PC-9 (cell line): ENCODE data around the gene LIPH. TPM values are rescaled to one million over a fixed set of nuclear protein-coding genes. Genes with fewer than 3 reads are reported as not detected.

Experiments
- BruUV-seq: library from RNA; stranded (reverse); fragments of 400-500 nt; replicated peaks from 2 replicates; lab custom pipeline; 2021; lab: Mats Ljungman, UMichigan
- CTCF ChIA-PET: fragments of 300-600 bp; sonication (Branson Sonifier 250); formaldehyde crosslinking; loops from one replicate; lab custom pipeline; 2022; ENCODE audit warnings: antibody characterized with exemption; lab: Charles Lee
- POLR2A ChIA-PET: fragments of 300-600 bp; sonication (Branson Sonifier 250); formaldehyde crosslinking; loops from one replicate; lab custom pipeline; 2022; ENCODE audit warnings: antibody characterized with exemption; ENCODE audit not compliant: unreplicated experiment; lab: Charles Lee
- DNase-seq, 2 experiments: peaks; one replicate each; pipeline versions ENCODE4 v3.0.0 to v3.0.0-alpha.2; 2015 to 2022; ENCODE audit warnings: mixed read lengths in 1 of 2
- H2AFZ ChIP-seq: fragments of 200-600 bp; sonication (generic); 2 replicates; pipeline ENCODE4 v1.8.1; 2017; ENCODE audit warnings: antibody characterized with exemption
- H3F3A ChIP-seq: fragments of 200-600 bp; sonication (generic); 2 replicates; pipeline ENCODE4 v1.8.1; 2017; ENCODE audit warnings: antibody characterized with exemption, mild to moderate bottlenecking, low read depth; ENCODE audit not compliant: insufficient read depth
- H3K27ac ChIP-seq: fragments of 200-600 bp; sonication (generic); 2 replicates; pipeline ENCODE4 v1.6.1; 2016; ENCODE audit warnings: mixed run types
- H3K27me3 ChIP-seq: fragments of 200-600 bp; sonication (generic); 2 replicates; pipeline ENCODE4 v1.6.1; 2016; ENCODE audit warnings: low read depth, mixed run types; ENCODE audit not compliant: insufficient read depth
- H3K36me3 ChIP-seq: fragments of 200-600 bp; sonication (generic); 2 replicates; pipeline ENCODE4 v1.6.1; 2016; ENCODE audit warnings: low read depth, mixed run types
- H3K4me1 ChIP-seq: fragments of 200-600 bp; sonication (generic); replicated peaks from 2 replicates; pipeline ENCODE4 v1.6.1; 2016; ENCODE audit warnings: mixed run types; ENCODE audit not compliant: insufficient read depth
- H3K4me2 ChIP-seq: fragments of 200-600 bp; sonication (generic); 2 replicates; pipeline ENCODE4 v1.6.1; 2017; ENCODE audit warnings: mixed run types
- H3K4me3 ChIP-seq: fragments of 200-600 bp; sonication (generic); 2 replicates; pipeline ENCODE4 v1.6.1; 2016; ENCODE audit warnings: mixed run types
- H3K79me2 ChIP-seq: fragments of 200-600 bp; sonication (generic); 2 replicates; pipeline ENCODE4 v1.6.1; 2017; ENCODE audit warnings: low read depth, mixed run types
- H3K9me2 ChIP-seq: fragments of 200-600 bp; sonication (generic); 2 replicates; pipeline ENCODE4 v1.8.1; 2017; ENCODE audit warnings: mild to moderate bottlenecking; ENCODE audit not compliant: insufficient read depth
- H3K9me3 ChIP-seq: fragments of 200-600 bp; sonication (generic); 2 replicates; pipeline ENCODE4 v1.8.1; 2016; ENCODE audit warnings: low read depth; ENCODE audit not compliant: insufficient read depth
- H4K20me1 ChIP-seq: fragments of 200-600 bp; sonication (generic); 2 replicates; pipeline ENCODE4 v1.8.1; 2017; ENCODE audit not compliant: insufficient read depth
- CTCF ChIP-seq: fragments of 200-600 bp; sonication (generic); conservative IDR thresholded peaks from 2 replicates; pipeline ENCODE4 v1.6.1; 2017; ENCODE audit warnings: mixed run types, antibody characterized with exemption, mild to moderate bottlenecking, moderate library complexity
- EZH2 ChIP-seq: fragments of 200-600 bp; sonication (generic); IDR thresholded peaks from 2 replicates; pipeline ENCODE4 v1.8.0; 2017; ENCODE audit warnings: antibody characterized with exemption, low read depth
- intact Hi-C: fragments of 100-400 bp; cut with micrococcal nuclease; formaldehyde crosslinking; loops from one replicate; pipeline ENCODE4 v1.10.0; 2022; ENCODE audit not compliant: unreplicated experiment
- total RNA-seq: library from RNA; stranded (reverse); gene quantifications from 2 replicates; pipeline ENCODE4 v1.2.3, GENCODE V29; 2021

Gene LIPH
- total RNA-seq, 1 experiment from 2014 or later: 44.7 TPM

DNA sequence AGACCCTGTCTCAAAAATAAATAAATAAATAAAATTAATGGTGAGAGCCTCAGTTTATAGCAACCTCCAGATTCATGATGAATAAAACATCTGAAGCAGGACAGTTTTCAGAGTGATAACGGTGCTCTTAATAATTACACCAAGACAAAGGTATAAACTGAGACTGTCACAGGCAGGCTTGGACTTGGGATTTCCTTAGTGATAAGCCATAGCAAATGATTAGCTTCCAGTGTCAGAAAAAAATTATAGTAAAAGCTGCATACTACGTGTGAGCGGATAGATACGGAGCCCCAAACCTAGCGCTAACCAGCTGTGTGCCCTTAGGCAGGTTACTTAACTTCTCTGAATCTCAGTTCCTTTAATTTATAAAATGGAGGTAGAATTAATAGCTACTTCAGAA lies 21.5 kb downstream of the LIPH start:
- POLR2A ChIA-PET: interaction anchor here (0.6 kb wide), 3 partner anchors 25 to 716 kb away, joined by 3 to 6 read pairs (median 3); no protein-coding TSS in a partner anchor

GRCh38 chr3:185528532-185528931 lies 23.9 kb downstream of the LIPH start:
- peak overlapping the region; percentile 27 for H3K27ac ChIP-seq
- no peaks in the 10 kb centered on the region for H3K4me1 ChIP-seq
- peak in 1 of 2 experiments; percentile 79 for DNase-seq
- ChIA-PET POLR2A (no interaction called here), CTCF (no interaction called here)
- no peak overlapping the region for H2AFZ ChIP-seq
- no peaks in the 10 kb centered on the region for H4K20me1 ChIP-seq
- intact Hi-C loops: no loop called here
- no peaks in the 10 kb centered on the region for H3K9me3 ChIP-seq
- H3K4me2 ChIP-seq: no peak overlapping the region
- H3K79me2 ChIP-seq: no peaks in the 10 kb centered on the region
- BruUV-seq: no TSS peak
- H3F3A ChIP-seq: peaks cover 6% of the 10 kb centered on the region; the same call in 1 of the 2 replicates
- no peak overlapping the region for H3K4me3 ChIP-seq
- H3K36me3 ChIP-seq: 0 out of 2 replicates have a peak, but pooled peaks cover 12% of the 10 kb centered on the region
- TF ChIP-seq EZH2 (no peak), CTCF (no peak)
- H3K9me2 ChIP-seq: no peaks in the 10 kb centered on the region
- no peaks in the 10 kb centered on the region for H3K27me3 ChIP-seq

More for the DNA sequence above, 21.5 kb downstream of the LIPH start:
- no peak for DNase-seq
- BruUV-seq: no TSS peak
- H3K9me3 ChIP-seq: no peaks in the 10 kb centered on the region
- intact Hi-C loops: no loop called here
- no peak overlapping the region for H3K4me2 ChIP-seq
- CTCF ChIA-PET: no interaction called here
- TF ChIP-seq CTCF: no peak
- H4K20me1 ChIP-seq: no peaks in the 10 kb centered on the region
- H3K79me2 ChIP-seq: no peaks in the 10 kb centered on the region
- H2AFZ ChIP-seq: no peak overlapping the region
- H3K27me3 ChIP-seq: no peaks in the 10 kb centered on the region
- peaks cover under 1% of the 10 kb centered on the region; the same call in 1 of the 2 replicates for H3K36me3 ChIP-seq
- H3K4me1 ChIP-seq: no peaks in the 10 kb centered on the region
- H3K4me3 ChIP-seq: no peak overlapping the region
- peaks cover 6% of the 10 kb centered on the region; the same call in 1 of the 2 replicates for H3F3A ChIP-seq
- H3K9me2 ChIP-seq: no peaks in the 10 kb centered on the region
- H3K27ac ChIP-seq: no peak overlapping the region

DNA sequence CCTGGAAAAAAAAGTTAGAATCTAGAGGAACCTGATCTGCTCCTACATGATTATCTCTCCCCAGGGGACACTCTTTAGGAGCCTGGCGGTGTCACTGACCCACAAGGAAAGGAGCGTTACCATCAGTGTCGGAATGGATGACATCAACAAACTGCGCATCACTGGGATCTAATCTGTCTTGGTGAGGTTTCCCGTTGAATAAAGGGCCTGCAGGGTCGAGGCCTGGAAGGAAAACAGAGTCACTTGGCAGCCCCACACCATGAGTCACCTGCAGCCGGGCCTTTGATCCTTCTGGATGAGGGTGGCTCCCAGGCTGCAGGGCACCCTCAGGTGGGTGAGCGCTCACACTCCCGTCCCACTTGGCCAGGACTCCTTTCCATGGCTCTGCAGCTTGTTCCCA lies 25.0 kb downstream of the LIPH start:
- Histone ChIP-seq H2AFZ (no peak overlapping the region), H3K27me3 (no peaks in the 10 kb centered on the region), H3K4me2 (no peak overlapping the region), H3K9me2 (no peaks in the 10 kb centered on the region), H3K4me3 (no peak overlapping the region), H3K79me2 (no peaks in the 10 kb centered on the region), H3K9me3 (no peaks in the 10 kb centered on the region), H4K20me1 (no peaks in the 10 kb centered on the region), H3K4me1 (no peaks in the 10 kb centered on the region), H3K27ac (no peak overlapping the region), H3F3A (peaks cover 6% of the 10 kb centered on the region; the same call in 1 of the 2 replicates), H3K36me3 (0 out of 2 replicates have a peak, but pooled peaks cover 15% of the 10 kb centered on the region)
- ChIA-PET CTCF (no interaction called here), POLR2A (no interaction called here)
- intact Hi-C loops: no loop called here
- TF ChIP-seq EZH2: no peak
- TF ChIP-seq CTCF: no peak
- peak in 1 of 2 experiments; percentile 47 for DNase-seq
- BruUV-seq: no TSS peak
